ENCODE measurements around the gene SCAND1. TPM values are rescaled to one million over a fixed set of nuclear protein-coding genes. Genes with fewer than 3 reads are reported as not detected.

Gene SCAND1
- total RNA-seq, 4 donors from 2014 or later: 18.8 to 71.2 (median 55.0) TPM

- no peaks in the 10 kb centered on the region for H3K36me3 ChIP-seq
- intact Hi-C loops (cut with DNase I; ENCODE audit: low total_unique reads): no loop called here
- H3K4me3 ChIP-seq: no peak overlapping the region
- no peak overlapping the region for H3K27ac ChIP-seq
- no peaks in the 10 kb centered on the region for H3K9me3 ChIP-seq
- no peaks in the 10 kb centered on the region for H3K4me1 ChIP-seq
- no peak for TF ChIP-seq CTCF (IDR thresholded peaks at IDR 0.05)
- no peak for TF ChIP-seq POLR2A (IDR thresholded peaks at IDR 0.05)
- no peak for DNase-seq
- H3K27me3 ChIP-seq: no peaks in the 10 kb centered on the region
Measured at GRCh38 chr20:35908007-35908406, 46.3 kb downstream of the SCAND1 start.

- intact Hi-C loops (cut with DNase I; ENCODE audit: low total_unique reads): no loop called here
- Histone ChIP-seq H3K36me3 (no peaks in the 10 kb centered on the region), H3K9me3 (no peaks in the 10 kb centered on the region), H3K27me3 (no peaks in the 10 kb centered on the region), H3K4me3 (no peak overlapping the region), H3K27ac (no peak overlapping the region), H3K4me1 (no peaks in the 10 kb centered on the region)
- peak in 1 of 2 donors; percentile 23 for DNase-seq
- TF ChIP-seq POLR2A (IDR thresholded peaks at IDR 0.05) (no peak), CTCF (IDR thresholded peaks at IDR 0.05) (no peak)
Measured at GRCh38 chr20:35907017-35907701, 47.1 kb downstream of the SCAND1 start.

- Histone ChIP-seq H3K4me1 (no peaks in the 10 kb centered on the region), H3K27me3 (no peaks in the 10 kb centered on the region), H3K27ac (no peak overlapping the region), H3K36me3 (no peaks in the 10 kb centered on the region), H3K9me3 (no peaks in the 10 kb centered on the region), H3K4me3 (no peak overlapping the region)
- TF ChIP-seq CTCF (IDR thresholded peaks at IDR 0.05): no peak
- no peak for TF ChIP-seq POLR2A (IDR thresholded peaks at IDR 0.05)
- intact Hi-C loops (cut with DNase I; ENCODE audit: low total_unique reads): no loop called here
- DNase-seq: no peak
Measured at GRCh38 chr20:35904982-35905663, 49.2 kb downstream of the SCAND1 start.

GRCh38 chr20:35903843-35904242 lies 50.5 kb downstream of the SCAND1 start:
- intact Hi-C loops (cut with DNase I; ENCODE audit: low total_unique reads): no loop called here

More at GRCh38 chr20:35903843-35904242, 50.5 kb downstream of the SCAND1 start:
- no peaks in the 10 kb centered on the region for H3K4me1 ChIP-seq
- H3K27ac ChIP-seq: no peak overlapping the region
- no peaks in the 10 kb centered on the region for H3K27me3 ChIP-seq
- H3K36me3 ChIP-seq: no peaks in the 10 kb centered on the region
- no peak for DNase-seq
- no peak for TF ChIP-seq CTCF (IDR thresholded peaks at IDR 0.05)
- no peak for TF ChIP-seq POLR2A (IDR thresholded peaks at IDR 0.05)
- no peak overlapping the region for H3K4me3 ChIP-seq
- no peaks in the 10 kb centered on the region for H3K9me3 ChIP-seq

Small RNA genes within 50 kb of the gene (small RNA-seq; reads per million reads assigned to genes)
- not detected for gene RNU6-937P

Other genes starting within 250 kb of the SCAND1 start
- gene RBM39, start 212.2 kb downstream of the SCAND1 start, total RNA-seq: 100 to 1,000 TPM; 232 to 592 (median 389) TPM
- gene PHF20, start 182.5 kb downstream of the SCAND1 start, total RNA-seq: 100 to 1,000 TPM in 1 of 4 donors, 10 to 100 TPM in 3; 35.3 to 109 (median 76.5) TPM
- 1 to 10 TPM in 2 of 4 donors, not detected in 2; 4.8 to 6.2 TPM for gene CNBD2, start 14.1 kb upstream of the SCAND1 start, total RNA-seq
- 10 to 100 TPM in 2 of 4 donors, 1 to 10 TPM in 2; 4.9 to 69.2 (median 33.2) TPM for gene EPB41L1, start 200.2 kb upstream of the SCAND1 start, total RNA-seq

Data from uterus (tissue), 4 donors.